ENCODE measurements around the gene FAM209B.
"Not testable (repeated sequence)": the region's sequence is repeated elsewhere in the genome, so short reads cannot be mapped to it uniquely, and the experiment has no call there.

The FAM209B gene

GRCh38 chr20:56542489-56543030, 9.5 kb downstream of the FAM209B start:
- no peak for DNase-seq

GRCh38 chr20:56551571-56551970, 18.5 kb downstream of the FAM209B start:
- DNase-seq: no peak

GRCh38 chr20:56552911-56553629, 20.0 kb downstream of the FAM209B start:
- no peak for DNase-seq

- no peak for DNase-seq
Observed at GRCh38 chr20:56554869-56555268, 21.8 kb downstream of the FAM209B start.

- no peak for DNase-seq
Observed at GRCh38 chr20:56558968-56559367, 25.9 kb downstream of the FAM209B start.

- not testable (repeated sequence) for DNase-seq
Observed at GRCh38 chr20:56564526-56564925, 31.5 kb downstream of the FAM209B start.

GRCh38 chr20:56565511-56565910, 32.5 kb downstream of the FAM209B start:
- no peak for DNase-seq

- DNase-seq: no peak
Observed at GRCh38 chr20:56566621-56567020, 33.6 kb downstream of the FAM209B start.

- no peak for DNase-seq
Observed at GRCh38 chr20:56570832-56571231, 37.8 kb downstream of the FAM209B start.

GRCh38 chr20:56572172-56572571, 39.1 kb downstream of the FAM209B start:
- DNase-seq: no peak

- DNase-seq: no peak
Observed at GRCh38 chr20:56573986-56574385, 40.9 kb downstream of the FAM209B start.

GRCh38 chr20:56574531-56575142, 41.6 kb downstream of the FAM209B start:
- no peak for DNase-seq

- no peak for DNase-seq
Observed at GRCh38 chr20:56575157-56575556, 42.1 kb downstream of the FAM209B start.

- DNase-seq: no peak
Observed at GRCh38 chr20:56575961-56576360, 42.9 kb downstream of the FAM209B start.

- DNase-seq: no peak
Observed at GRCh38 chr20:56579301-56579710, 46.3 kb downstream of the FAM209B start.

GRCh38 chr20:56580226-56580625, 47.2 kb downstream of the FAM209B start:
- DNase-seq: no peak

- DNase-seq: no peak
Observed at GRCh38 chr20:56581701-56582100, 48.7 kb downstream of the FAM209B start.

GRCh38 chr20:56582542-56582941, 49.5 kb downstream of the FAM209B start:
- DNase-seq: no peak

- no peak for DNase-seq
Observed at GRCh38 chr20:56584916-56585315, 51.9 kb downstream of the FAM209B start.
